HepG2 (cell line): ENCODE measurements around the gene RLF. TPM values are rescaled to one million over a fixed set of nuclear protein-coding genes. Genes with fewer than 3 reads are reported as not detected.

Source experiments
- ATAC-seq: fragments of 200-7000 bp; cut with Tn5 transposase; 3 replicates; pipeline ENCODE4 v1.9.1; 2020; ENCODE audit warnings: mild to moderate bottlenecking, moderate library complexity
- BruUV-seq: library from RNA; stranded (reverse); fragments of 400-500 nt; replicated peaks from 2 replicates; lab custom pipeline; 2021; lab: Mats Ljungman, UMichigan
- CTCF ChIA-PET: fragments of 300-600 bp; formaldehyde crosslinking; extraction: SDS; loops from one replicate; lab custom pipeline; 2021; ENCODE audit warnings: low total read pairs, inconsistent platforms, low intra/inter-chr PET ratio; lab: Yijun Ruan, JAX
- POLR2A ChIA-PET: fragments of 350-600 bp; sonication (Branson Sonifier 250); formaldehyde crosslinking; loops from one replicate; lab custom pipeline; 2020; ENCODE audit warnings: antibody characterized with exemption, inconsistent platforms; lab: Yijun Ruan, JAX
- DNase-seq: peaks from one replicate; pipeline ENCODE4 v3.0.0-alpha.2; 2015; ENCODE audit warnings: low spot score
- FAIRE-seq: peaks from 3 replicates; lab custom pipeline; 2011; peaks lifted over from hg19 to GRCh38; lab: Jason Lieb, UNC
- H2AFZ ChIP-seq: one replicate; pipeline ENCODE4 v1.6.1; 2011; ENCODE audit warnings: low read length, inconsistent platforms
- H3K27ac ChIP-seq: fragments of 300-600 bp; 3 replicates; pipeline ENCODE4 v1.8.0; 2011; ENCODE audit warnings: mixed run types, mild to moderate bottlenecking, mixed read lengths, low read length, inconsistent platforms; ENCODE audit not compliant: insufficient read depth; ENCODE audit errors: extremely low read length
- H3K27me3 ChIP-seq, 2 experiments: fragments of 200-600 bp in 1 of 2; 2 replicates in 1 of 2; 3 replicates in 1 of 2; pipeline versions ENCODE4 v1.6.0 to v1.8.0; 2011; ENCODE audit warnings: low read length in 2 of 2, mild to moderate bottlenecking in 2 of 2, moderate library complexity in 2 of 2, inconsistent platforms in 1 of 2; ENCODE audit not compliant: insufficient read depth in 2 of 2, control insufficient read depth in 1 of 2
- H3K36me3 ChIP-seq, 2 experiments: fragments of 200-600 bp in 1 of 2; replicated peaks in 1 of 2; 2 replicates in 1 of 2; 3 replicates in 1 of 2; pipeline versions ENCODE4 v1.5.1 to v1.8.0; 2011; ENCODE audit warnings: low read length in 2 of 2, inconsistent platforms in 1 of 2; ENCODE audit not compliant: insufficient read depth in 2 of 2, control insufficient read depth in 1 of 2
- H3K4me1 ChIP-seq: 2 replicates; pipeline ENCODE4 v1.5.1; 2012; ENCODE audit warnings: low read length, inconsistent platforms; ENCODE audit not compliant: insufficient read depth
- H3K4me2 ChIP-seq: 2 replicates; pipeline ENCODE4 v1.6.0; 2011; ENCODE audit warnings: low read depth, low read length, inconsistent platforms
- H3K4me3 ChIP-seq, 3 experiments: fragments of 200-600 bp in 1 of 3; sonication (generic), shearing (Covaris generic) in 1 of 3; replicated peaks in 1 of 3; 2 replicates each; pipeline ENCODE4 v1.5.1; 2011 to 2016; ENCODE audit warnings: low read length in 3 of 3, inconsistent platforms in 2 of 3, low read depth in 2 of 3, mild to moderate bottlenecking in 2 of 3, control low read depth in 1 of 3, mixed read lengths in 1 of 3; ENCODE audit not compliant: insufficient read depth in 1 of 3
- H3K79me2 ChIP-seq: one replicate; pipeline ENCODE4 v1.6.1; 2011; ENCODE audit warnings: low read length, inconsistent platforms; ENCODE audit not compliant: insufficient read depth
- H3K9ac ChIP-seq: 2 replicates; pipeline ENCODE4 v1.6.0; 2011; ENCODE audit warnings: mild to moderate bottlenecking, low read depth, low read length, inconsistent platforms; ENCODE audit not compliant: insufficient read depth
- H3K9me3 ChIP-seq: 2 replicates; pipeline ENCODE4 v1.5.1; 2012; ENCODE audit warnings: mild to moderate bottlenecking, low read length
- H4K20me1 ChIP-seq: 2 replicates; pipeline ENCODE4 v1.6.0; 2011; ENCODE audit warnings: inconsistent platforms, mild to moderate bottlenecking, low read length, moderate library complexity; ENCODE audit not compliant: insufficient read depth
- ATF7 ChIP-seq, 2 experiments: fragments of 450-650 bp in 1 of 2; sonication (generic) in 1 of 2; formaldehyde crosslinking in 1 of 2; IDR thresholded peaks; 2 replicates each; pipeline versions ENCODE4 v1.4.0 to v1.6.1; 2016 to 2020; ENCODE audit warnings: antibody characterized with exemption in 1 of 2, mild to moderate bottlenecking in 1 of 2, missing genetic modification reagents in 1 of 2
- KLF11 ChIP-seq: IDR thresholded peaks from 2 replicates; pipeline ENCODE4 v1.6.1; 2016; ENCODE audit warnings: missing compliant biosample characterization
- ZNF121 ChIP-seq: sonication (generic); formaldehyde crosslinking; IDR thresholded peaks from 2 replicates; pipeline ENCODE4 v1.5.0; 2020; ENCODE audit warnings: mild to moderate bottlenecking, missing genetic modification reagents
- ZNF280B ChIP-seq: sonication (generic); formaldehyde crosslinking; IDR thresholded peaks from 2 replicates; pipeline ENCODE4 v1.5.0; 2020; ENCODE audit warnings: missing genetic modification reagents, mild to moderate bottlenecking, borderline replicate concordance
- ZNF597 ChIP-seq: sonication (generic); formaldehyde crosslinking; IDR thresholded peaks from 2 replicates; pipeline ENCODE4 v1.5.0; 2020; ENCODE audit warnings: missing genetic modification reagents
- in situ Hi-C: cut with HindIII; loops from 2 replicates; pipeline ENCODE4 v1.10.0; 2017; ENCODE audit warnings: low pct_unique_long_range_greater_than_20kb; ENCODE audit not compliant: extremely low pct_ligation_motif_present
- intact Hi-C: fragments of 100-400 bp; cut with micrococcal nuclease; formaldehyde crosslinking; loops from one replicate; pipeline ENCODE4 v1.10.0; 2022; ENCODE audit not compliant: unreplicated experiment
- polyA plus RNA-seq, 8 experiments: library from polyadenylated mRNA; depleted of rRNA in 3 of 8; stranded (reverse) in 7 of 8; unstranded in 1 of 8; fragments of >200 nt; fragmentation: Illumina TruSeq in 4 of 8; extraction: Trizol in 4 of 8; gene quantifications; 2 replicates each; pipeline versions ENCODE4 v1.2.1 to v1.2.3, GENCODE V29; 2011 to 2016; ENCODE audit warnings: low read depth in 4 of 8, missing spikeins in 1 of 8, mixed read lengths in 1 of 8; ENCODE audit not compliant: insufficient read depth in 1 of 8
- total RNA-seq, 5 experiments: library from RNA; depleted of rRNA; stranded (reverse); fragments of >200 nt; fragmentation: Illumina TruSeq; extraction: Trizol; gene quantifications; 2 replicates each; pipeline ENCODE4 v1.2.3, GENCODE V29; 2016; ENCODE audit warnings: low read depth in 1 of 5
- TF ChIP-seq, protein P1 (sequence below): sonication (generic); formaldehyde crosslinking; IDR thresholded peaks from 2 replicates; pipeline ENCODE4 v1.4.0; 2020; ENCODE audit warnings: missing genetic modification reagents
- TF ChIP-seq, protein P2 (sequence below), 2 experiments: fragments of 450-650 bp in 1 of 2; sonication (generic) in 1 of 2; formaldehyde crosslinking; IDR thresholded peaks; 2 replicates each; pipeline versions ENCODE4 v1.5.0 to v1.8.0; 2020 to 2022; ENCODE audit warnings: mild to moderate bottlenecking in 1 of 2, missing genetic modification reagents in 1 of 2
- TF ChIP-seq, protein P3 (sequence below): sonication (generic); formaldehyde crosslinking; conservative IDR thresholded peaks from 2 replicates; pipeline ENCODE4 v1.8.0; 2022; ENCODE audit warnings: low read depth, missing genetic modification reagents

The RLF gene
- total and polyA plus RNA-seq, 2 of the 13 experiments (the other 11 are each of a cell fraction or from before 2014, with no cell fraction given): 9.0 to 15.7 TPM

- TF ChIP-seq, protein P1, sequence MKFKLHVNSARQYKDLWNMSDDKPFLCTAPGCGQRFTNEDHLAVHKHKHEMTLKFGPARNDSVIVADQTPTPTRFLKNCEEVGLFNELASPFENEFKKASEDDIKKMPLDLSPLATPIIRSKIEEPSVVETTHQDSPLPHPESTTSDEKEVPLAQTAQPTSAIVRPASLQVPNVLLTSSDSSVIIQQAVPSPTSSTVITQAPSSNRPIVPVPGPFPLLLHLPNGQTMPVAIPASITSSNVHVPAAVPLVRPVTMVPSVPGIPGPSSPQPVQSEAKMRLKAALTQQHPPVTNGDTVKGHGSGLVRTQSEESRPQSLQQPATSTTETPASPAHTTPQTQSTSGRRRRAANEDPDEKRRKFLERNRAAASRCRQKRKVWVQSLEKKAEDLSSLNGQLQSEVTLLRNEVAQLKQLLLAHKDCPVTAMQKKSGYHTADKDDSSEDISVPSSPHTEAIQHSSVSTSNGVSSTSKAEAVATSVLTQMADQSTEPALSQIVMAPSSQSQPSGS (CRISPR knock-in tag): no peak
- no peak for TF ChIP-seq KLF11 (CRISPR knock-in tag)
- TF ChIP-seq, all 625 proteins: peak for 0
These were observed 103.2 kb downstream of the RLF start (continued) for GRCh38 chr1:40264354-40264781.

DNA sequence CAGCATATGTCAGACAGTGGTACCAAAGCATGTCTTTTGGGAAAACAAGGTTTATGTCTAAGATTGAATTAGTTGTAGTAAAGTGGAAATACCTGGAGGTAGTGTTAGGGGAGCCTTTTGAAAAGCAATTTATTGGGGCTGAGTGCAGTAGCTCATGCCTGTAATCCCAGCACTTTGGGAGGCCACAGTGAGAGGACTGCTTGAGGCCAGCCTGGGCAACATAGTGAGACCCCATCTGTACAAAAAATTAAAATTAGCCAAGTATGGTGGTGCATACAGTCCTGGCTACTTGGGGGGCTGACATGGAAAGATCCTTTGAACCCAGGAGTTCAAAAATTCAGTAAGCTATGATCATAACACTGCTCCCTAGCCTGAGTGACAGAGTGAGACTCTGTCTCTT lies 104.1 kb downstream of the RLF start:
- ChIA-PET CTCF (no interaction called here), POLR2A (no interaction called here)
- Histone ChIP-seq H2AFZ (no peak overlapping the region), H3K9me3 (no peaks in the 10 kb centered on the region), H3K4me2 (no peak overlapping the region), H3K36me3 (peaks cover 7 to 48% of the 10 kb centered on the region in 2 experiments; a peak in 4 of 5 replicates), H3K79me2 (peaks cover 18% of the 10 kb centered on the region), H3K27me3 (no peaks in the 10 kb centered on the region), H4K20me1 (no peaks in the 10 kb centered on the region), H3K9ac (no peak overlapping the region), H3K27ac (no peak overlapping the region), H3K4me3 (no peak overlapping the region), H3K4me1 (no peaks in the 10 kb centered on the region)
- FAIRE-seq: no peak
- ATAC-seq: no peak
- no peak for DNase-seq
- BruUV-seq: no TSS peak
- peak; percentile 62; the same call in 1 of the 2 replicates for TF ChIP-seq ZNF121
- TF ChIP-seq, protein P2, sequence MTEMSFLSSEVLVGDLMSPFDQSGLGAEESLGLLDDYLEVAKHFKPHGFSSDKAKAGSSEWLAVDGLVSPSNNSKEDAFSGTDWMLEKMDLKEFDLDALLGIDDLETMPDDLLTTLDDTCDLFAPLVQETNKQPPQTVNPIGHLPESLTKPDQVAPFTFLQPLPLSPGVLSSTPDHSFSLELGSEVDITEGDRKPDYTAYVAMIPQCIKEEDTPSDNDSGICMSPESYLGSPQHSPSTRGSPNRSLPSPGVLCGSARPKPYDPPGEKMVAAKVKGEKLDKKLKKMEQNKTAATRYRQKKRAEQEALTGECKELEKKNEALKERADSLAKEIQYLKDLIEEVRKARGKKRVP (CRISPR knock-in tag; IDR thresholded peaks at IDR 0.05): no peak
- in situ Hi-C loops (no loop called here), intact Hi-C loops (no loop called here)

- no peak overlapping the region for H3K4me2 ChIP-seq
- ChIA-PET POLR2A (interaction anchor here (1.8 kb wide), 1 partner anchor 8 kb away, joined by 6 read pairs; the partner anchor contains the start of gene ZMPSTE24), CTCF (no interaction called here)
- no TSS peak for BruUV-seq
- intact Hi-C loops (no loop called here), in situ Hi-C loops (no loop called here)
- no peak overlapping the region for H2AFZ ChIP-seq
- no peaks in the 10 kb centered on the region for H3K9me3 ChIP-seq
- no peaks in the 10 kb centered on the region for H3K27me3 ChIP-seq
- peaks cover 13% of the 10 kb centered on the region for H3K79me2 ChIP-seq
- FAIRE-seq (no peak), ATAC-seq (no peak), DNase-seq (no peak)
- no peak overlapping the region for H3K9ac ChIP-seq
- TF ChIP-seq ZNF280B (CRISPR knock-in tag): no peak
- no peak for TF ChIP-seq ZNF597 (CRISPR knock-in tag)
- peak; percentile 60 for TF ChIP-seq ATF7 (IDR thresholded peaks at IDR 0.05)
- no peak for TF ChIP-seq ATF7 (CRISPR knock-in tag; IDR thresholded peaks at IDR 0.05)
- TF ChIP-seq, protein P3, sequence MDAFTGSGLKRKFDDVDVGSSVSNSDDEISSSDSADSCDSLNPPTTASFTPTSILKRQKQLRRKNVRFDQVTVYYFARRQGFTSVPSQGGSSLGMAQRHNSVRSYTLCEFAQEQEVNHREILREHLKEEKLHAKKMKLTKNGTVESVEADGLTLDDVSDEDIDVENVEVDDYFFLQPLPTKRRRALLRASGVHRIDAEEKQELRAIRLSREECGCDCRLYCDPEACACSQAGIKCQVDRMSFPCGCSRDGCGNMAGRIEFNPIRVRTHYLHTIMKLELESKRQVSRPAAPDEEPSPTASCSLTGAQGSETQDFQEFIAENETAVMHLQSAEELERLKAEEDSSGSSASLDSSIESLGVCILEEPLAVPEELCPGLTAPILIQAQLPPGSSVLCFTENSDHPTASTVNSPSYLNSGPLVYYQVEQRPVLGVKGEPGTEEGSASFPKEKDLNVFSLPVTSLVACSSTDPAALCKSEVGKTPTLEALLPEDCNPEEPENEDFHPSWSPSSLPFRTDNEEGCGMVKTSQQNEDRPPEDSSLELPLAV (CRISPR knock-in tag): no peak
- peaks cover 6 to 49% of the 10 kb centered on the region in 2 experiments; a peak in 4 of 5 replicates for H3K36me3 ChIP-seq
- H3K4me1 ChIP-seq: no peaks in the 10 kb centered on the region
- H3K4me3 ChIP-seq: no peak overlapping the region
- no peaks in the 10 kb centered on the region for H4K20me1 ChIP-seq
- no peak overlapping the region for H3K27ac ChIP-seq
These were observed 104.7 kb downstream of the RLF start for GRCh38 chr1:40265919-40266318.
